Tibial nerve (tissue), 4 donors: Measurements from ENCODE around the gene EVPLL.
"Not testable (repeated sequence)": the region's sequence is repeated elsewhere in the genome, so short reads cannot be mapped to it uniquely, and the experiment has no call there.

Source experiments
- EP300 ChIP-seq, 2 donors: sonication (generic); formaldehyde crosslinking; IDR thresholded peaks; one replicate each; pipeline ENCODE4 v1.6.1; 2017; ENCODE audit warnings: antibody characterized with exemption in 2 of 2, mild to moderate bottlenecking in 1 of 2
- POLR2A ChIP-seq, 2 donors: fragments of 450-650 bp; IDR thresholded peaks; one replicate each; pipeline ENCODE4 v1.6.1; 2017; ENCODE audit warnings: antibody characterized with exemption in 2 of 2, mild to moderate bottlenecking in 2 of 2, moderate library complexity in 2 of 2
- TF ChIP-seq, protein P1 (sequence below), 5 experiments: fragments of 200-600 bp in 3 of 5; fragments of 450-650 bp in 2 of 5; sonication (generic) in 3 of 5; IDR thresholded peaks; one replicate each; pipeline ENCODE4 v1.5.1; 2016 to 2019; ENCODE audit warnings: antibody characterized with exemption in 5 of 5, mild to moderate bottlenecking in 3 of 5, moderate library complexity in 2 of 5

DNA sequence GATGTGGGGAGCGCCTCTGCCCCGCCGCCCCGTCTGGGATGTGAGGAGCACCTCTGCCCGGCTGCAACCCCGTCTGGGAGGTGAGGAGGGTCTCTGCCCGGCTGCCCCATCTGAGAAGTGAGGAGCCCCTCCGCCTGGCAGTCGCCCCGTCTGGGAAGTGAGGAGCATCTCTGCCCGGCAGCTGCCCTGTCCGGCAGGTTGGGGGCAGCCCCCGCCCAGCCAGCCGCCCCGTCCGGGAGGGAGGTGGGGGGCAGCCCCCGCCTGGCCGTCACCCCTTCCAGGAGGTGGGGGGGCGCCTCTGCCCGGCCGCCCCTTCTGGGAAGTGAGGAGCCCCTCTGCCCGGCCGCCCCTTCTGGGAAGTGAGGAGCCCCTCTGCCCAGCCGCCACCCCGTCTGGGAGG, 39.4 kb upstream of the EVPLL start:
- TF ChIP-seq, protein P1, sequence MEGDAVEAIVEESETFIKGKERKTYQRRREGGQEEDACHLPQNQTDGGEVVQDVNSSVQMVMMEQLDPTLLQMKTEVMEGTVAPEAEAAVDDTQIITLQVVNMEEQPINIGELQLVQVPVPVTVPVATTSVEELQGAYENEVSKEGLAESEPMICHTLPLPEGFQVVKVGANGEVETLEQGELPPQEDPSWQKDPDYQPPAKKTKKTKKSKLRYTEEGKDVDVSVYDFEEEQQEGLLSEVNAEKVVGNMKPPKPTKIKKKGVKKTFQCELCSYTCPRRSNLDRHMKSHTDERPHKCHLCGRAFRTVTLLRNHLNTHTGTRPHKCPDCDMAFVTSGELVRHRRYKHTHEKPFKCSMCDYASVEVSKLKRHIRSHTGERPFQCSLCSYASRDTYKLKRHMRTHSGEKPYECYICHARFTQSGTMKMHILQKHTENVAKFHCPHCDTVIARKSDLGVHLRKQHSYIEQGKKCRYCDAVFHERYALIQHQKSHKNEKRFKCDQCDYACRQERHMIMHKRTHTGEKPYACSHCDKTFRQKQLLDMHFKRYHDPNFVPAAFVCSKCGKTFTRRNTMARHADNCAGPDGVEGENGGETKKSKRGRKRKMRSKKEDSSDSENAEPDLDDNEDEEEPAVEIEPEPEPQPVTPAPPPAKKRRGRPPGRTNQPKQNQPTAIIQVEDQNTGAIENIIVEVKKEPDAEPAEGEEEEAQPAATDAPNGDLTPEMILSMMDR (IDR thresholded peaks at IDR 0.05) = not testable (repeated sequence)
- TF ChIP-seq POLR2A, EP300 (IDR thresholded peaks at IDR 0.05): not testable (repeated sequence)
